ENCODE results near the gene HELLS. TPM values are rescaled to one million over a fixed set of nuclear protein-coding genes. Genes with fewer than 3 reads are reported as not detected.

Gene HELLS
- total RNA-seq, 4 donors from 2014 or later: 1.3 to 1.7 (median 1.4) TPM

- no peak for DNase-seq (ENCODE audit: extremely low spot score)
- WGBS: 85% methylated on average over 5 of the region's 5 CpGs
- H3K9me3 ChIP-seq: no peaks in the 10 kb centered on the region
Observed at GRCh38 chr10:94617389-94617944, 71.9 kb downstream of the HELLS start.

GRCh38 chr10:94622666-94623205, 77.1 kb downstream of the HELLS start:
- Histone ChIP-seq H3K4me3 (no peak overlapping the region), H3K27me3 (no peaks in the 10 kb centered on the region), H3K36me3 (no peaks in the 10 kb centered on the region), H3K27ac (replicated peaks in 1 of 4) (no peak overlapping the region), H3K4me1 (no peaks in the 10 kb centered on the region), H3K9me3 (peaks cover 0 to 8% (median 0%) of the 10 kb centered on the region in 4 donors)
- intact Hi-C loops (cut with DNase I): no loop called here
- no peak for DNase-seq (ENCODE audit: extremely low spot score)
- 41% methylated on average over 1 of the region's 1 CpG for WGBS
- TF ChIP-seq CTCF (IDR thresholded peaks at IDR 0.05) (no peak), POLR2A (IDR thresholded peaks at IDR 0.05; ENCODE audit: low read depth) (no peak), POLR2AphosphoS5 (IDR thresholded peaks at IDR 0.05) (no peak), EP300 (IDR thresholded peaks at IDR 0.05) (no peak)

More at GRCh38 chr10:94617389-94617944, 71.9 kb downstream of the HELLS start:
- H3K4me1 ChIP-seq: no peaks in the 10 kb centered on the region
- H3K27ac ChIP-seq (replicated peaks in 1 of 4): no peak overlapping the region
- intact Hi-C loops (cut with DNase I): no loop called here
- TF ChIP-seq POLR2AphosphoS5 (IDR thresholded peaks at IDR 0.05) (no peak), CTCF (IDR thresholded peaks at IDR 0.05) (no peak), POLR2A (IDR thresholded peaks at IDR 0.05; ENCODE audit: low read depth) (no peak), EP300 (IDR thresholded peaks at IDR 0.05) (no peak)
- no peaks in the 10 kb centered on the region for H3K36me3 ChIP-seq
- no peak overlapping the region for H3K4me3 ChIP-seq
- no peaks in the 10 kb centered on the region for H3K27me3 ChIP-seq

GRCh38 chr10:94623572-94623971, 78.0 kb downstream of the HELLS start:
- 76% methylated on average over 2 of the region's 2 CpGs for WGBS
- H3K9me3 ChIP-seq: peaks cover 0 to 8% (median 0%) of the 10 kb centered on the region in 4 donors
- H3K4me3 ChIP-seq: no peak overlapping the region
- no peak overlapping the region for H3K27ac ChIP-seq (replicated peaks in 1 of 4)
- no peaks in the 10 kb centered on the region for H3K4me1 ChIP-seq
- TF ChIP-seq POLR2AphosphoS5 (IDR thresholded peaks at IDR 0.05) (no peak), CTCF (IDR thresholded peaks at IDR 0.05) (no peak), POLR2A (IDR thresholded peaks at IDR 0.05; ENCODE audit: low read depth) (no peak), EP300 (IDR thresholded peaks at IDR 0.05) (no peak)
- intact Hi-C loops (cut with DNase I): no loop called here
- no peaks in the 10 kb centered on the region for H3K27me3 ChIP-seq
- no peaks in the 10 kb centered on the region for H3K36me3 ChIP-seq
- DNase-seq (ENCODE audit: extremely low spot score): no peak

GRCh38 chr10:94626476-94626875, 80.9 kb downstream of the HELLS start:
- no peak for DNase-seq (ENCODE audit: extremely low spot score)
- intact Hi-C loops (cut with DNase I): no loop called here
- H3K4me3 ChIP-seq: no peak overlapping the region
- H3K27me3 ChIP-seq: no peaks in the 10 kb centered on the region
- H3K4me1 ChIP-seq: no peaks in the 10 kb centered on the region
- H3K27ac ChIP-seq (replicated peaks in 1 of 4): no peak overlapping the region
- H3K9me3 ChIP-seq: peaks cover 0 to 8% (median 0%) of the 10 kb centered on the region in 4 donors
- TF ChIP-seq POLR2AphosphoS5 (IDR thresholded peaks at IDR 0.05): no peak
- TF ChIP-seq POLR2A (IDR thresholded peaks at IDR 0.05; ENCODE audit: low read depth): no peak
- no peak for TF ChIP-seq EP300 (IDR thresholded peaks at IDR 0.05)
- no peak for TF ChIP-seq CTCF (IDR thresholded peaks at IDR 0.05)
- 75% methylated on average over 2 of the region's 2 CpGs for WGBS
- no peaks in the 10 kb centered on the region for H3K36me3 ChIP-seq

- Histone ChIP-seq H3K4me1 (no peaks in the 10 kb centered on the region), H3K27ac (replicated peaks in 1 of 4) (no peak overlapping the region), H3K27me3 (no peaks in the 10 kb centered on the region), H3K9me3 (peaks cover 0 to 8% (median 3%) of the 10 kb centered on the region in 4 donors), H3K36me3 (no peaks in the 10 kb centered on the region), H3K4me3 (no peak overlapping the region)
- DNase-seq (ENCODE audit: extremely low spot score): no peak
- intact Hi-C loops (cut with DNase I): no loop called here
- WGBS: 67% methylated on average over 1 of the region's 1 CpG
- no peak for TF ChIP-seq CTCF (IDR thresholded peaks at IDR 0.05)
Observed at GRCh38 chr10:94627511-94627910, 81.9 kb downstream of the HELLS start.

Measured in esophagus muscularis mucosa (tissue), 4 donors.